Testis (tissue), 2 donors: Measurements from ENCODE around the gene SNORC.

Experiments
- POLR2A ChIP-seq: fragments of 450-650 bp; IDR thresholded peaks from one replicate; pipeline ENCODE4 v1.6.1; 2017; ENCODE audit warnings: antibody characterized with exemption, mild to moderate bottlenecking, moderate library complexity
- TF ChIP-seq, protein P1 (sequence below), 3 experiments: fragments of 450-650 bp in 2 of 3; fragments of 200-600 bp in 1 of 3; sonication (generic) in 1 of 3; IDR thresholded peaks; one replicate each; pipeline ENCODE4 v1.5.1; 2016 to 2019; ENCODE audit warnings: antibody characterized with exemption in 3 of 3, mild to moderate bottlenecking in 2 of 3, moderate library complexity in 1 of 3

GRCh38 chr2:232839411-232840079, 30.5 kb upstream of the SNORC start:
- TF ChIP-seq, protein P1, sequence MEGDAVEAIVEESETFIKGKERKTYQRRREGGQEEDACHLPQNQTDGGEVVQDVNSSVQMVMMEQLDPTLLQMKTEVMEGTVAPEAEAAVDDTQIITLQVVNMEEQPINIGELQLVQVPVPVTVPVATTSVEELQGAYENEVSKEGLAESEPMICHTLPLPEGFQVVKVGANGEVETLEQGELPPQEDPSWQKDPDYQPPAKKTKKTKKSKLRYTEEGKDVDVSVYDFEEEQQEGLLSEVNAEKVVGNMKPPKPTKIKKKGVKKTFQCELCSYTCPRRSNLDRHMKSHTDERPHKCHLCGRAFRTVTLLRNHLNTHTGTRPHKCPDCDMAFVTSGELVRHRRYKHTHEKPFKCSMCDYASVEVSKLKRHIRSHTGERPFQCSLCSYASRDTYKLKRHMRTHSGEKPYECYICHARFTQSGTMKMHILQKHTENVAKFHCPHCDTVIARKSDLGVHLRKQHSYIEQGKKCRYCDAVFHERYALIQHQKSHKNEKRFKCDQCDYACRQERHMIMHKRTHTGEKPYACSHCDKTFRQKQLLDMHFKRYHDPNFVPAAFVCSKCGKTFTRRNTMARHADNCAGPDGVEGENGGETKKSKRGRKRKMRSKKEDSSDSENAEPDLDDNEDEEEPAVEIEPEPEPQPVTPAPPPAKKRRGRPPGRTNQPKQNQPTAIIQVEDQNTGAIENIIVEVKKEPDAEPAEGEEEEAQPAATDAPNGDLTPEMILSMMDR (IDR thresholded peaks at IDR 0.05), result no peak
- TF ChIP-seq POLR2A, result no peak
